ENCODE data around the gene COX19. TPM values are rescaled to one million over a fixed set of nuclear protein-coding genes. Genes with fewer than 3 reads are reported as not detected.

Gene COX19
- total and polyA plus RNA-seq, 2 of the 13 experiments (the other 11 are each of a cell fraction or from before 2014, with no cell fraction given): 11.5 to 21.7 TPM

- no peak for TF ChIP-seq ZBTB39 (CRISPR knock-in tag; IDR thresholded peaks at IDR 0.05)
- 0 out of 2 replicates have a peak, but pooled peaks have one; percentile 38 for TF ChIP-seq NR1H2 (CRISPR knock-in tag; IDR thresholded peaks at IDR 0.05; ENCODE audit: borderline replicate concordance, low read depth)
- TF ChIP-seq MED8 (CRISPR knock-in tag; IDR thresholded peaks at IDR 0.05; ENCODE audit: insufficient replicate concordance): no peak
- TF ChIP-seq PCBP2 (optimal IDR thresholded peaks at IDR 0.05; ENCODE audit: low read depth, low read length, poor library complexity, severe bottlenecking): no peak
- TF ChIP-seq ZFYVE20 (CRISPR knock-in tag; IDR thresholded peaks at IDR 0.05; ENCODE audit: borderline replicate concordance, low read depth): no peak
- TF ChIP-seq KDM4B (CRISPR knock-in tag; IDR thresholded peaks at IDR 0.05): peak; percentile 51; the same call in 1 of the 2 replicates
- no peak for TF ChIP-seq SRY (CRISPR knock-in tag; IDR thresholded peaks at IDR 0.05)
- no peak for TF ChIP-seq NR2C2 (CRISPR knock-in tag; IDR thresholded peaks at IDR 0.05; ENCODE audit: borderline replicate concordance)
- no peak for TF ChIP-seq SNAI1 (CRISPR knock-in tag; IDR thresholded peaks at IDR 0.05; ENCODE audit: borderline replicate concordance)
- TF ChIP-seq ZNF136 (CRISPR knock-in tag; IDR thresholded peaks at IDR 0.05; ENCODE audit: low read depth): no peak
- peak; percentile 74; the same call in 1 of the 2 replicates for TF ChIP-seq CSRNP1 (CRISPR knock-in tag; IDR thresholded peaks at IDR 0.05)
- TF ChIP-seq FOXP1 (IDR thresholded peaks at IDR 0.05): no peak
- peak; percentile 9; the same call in 1 of the 2 replicates for TF ChIP-seq FOXP1 (CRISPR knock-in tag; IDR thresholded peaks at IDR 0.05)
- TF ChIP-seq ISX (CRISPR knock-in tag; conservative IDR thresholded peaks at IDR 0.05): no peak
- no peak for TF ChIP-seq RFX1 (IDR thresholded peaks at IDR 0.05)
- TF ChIP-seq ZEB1 (IDR thresholded peaks at IDR 0.05; ENCODE audit: insufficient replicate concordance, low read depth): no peak
- TF ChIP-seq FIP1L1 (IDR thresholded peaks at IDR 0.05; ENCODE audit: borderline replicate concordance, insufficient read depth, low read depth, low read length): no peak
- TF ChIP-seq ATF5 (CRISPR knock-in tag; IDR thresholded peaks at IDR 0.05; ENCODE audit: low read depth): no peak
- TF ChIP-seq ZNF276 (CRISPR knock-in tag; IDR thresholded peaks at IDR 0.05; ENCODE audit: low read depth): no peak
- TF ChIP-seq STAT5B (CRISPR knock-in tag; IDR thresholded peaks at IDR 0.05): no peak
- TF ChIP-seq CENPBD1 (CRISPR knock-in tag; IDR thresholded peaks at IDR 0.05; ENCODE audit: borderline replicate concordance, low read depth): no peak
Measured at GRCh38 chr7:960269-960871, 15.0 kb downstream of the COX19 start (continued).
